Caco-2 (cell line): ENCODE results near the gene TOX3. TPM values are rescaled to one million over a fixed set of nuclear protein-coding genes. Genes with fewer than 3 reads are reported as not detected.

ENCODE experiments used
- Bru-seq: library from RNA; stranded (reverse); fragments of 400-500 nt; gene quantifications from one replicate; lab custom pipeline; 2021; lab: Mats Ljungman, UMichigan
- BruChase-seq, 2 experiments: library from RNA; stranded (reverse); fragments of 400-500 nt; gene quantifications; one replicate each; lab custom pipeline; 2021; lab: Mats Ljungman, UMichigan
- BruUV-seq: library from RNA; stranded (reverse); fragments of 400-500 nt; replicated peaks from 2 replicates; lab custom pipeline; 2021; lab: Mats Ljungman, UMichigan
- CTCF ChIA-PET: fragments of 300-600 bp; sonication (Branson Sonifier 250); formaldehyde crosslinking; loops from one replicate; lab custom pipeline; 2022; ENCODE audit warnings: antibody characterized with exemption; lab: Charles Lee
- POLR2A ChIA-PET: fragments of 300-600 bp; sonication (Branson Sonifier 250); formaldehyde crosslinking; loops from one replicate; lab custom pipeline; 2022; ENCODE audit warnings: antibody characterized with exemption; lab: Charles Lee
- DNase-seq, 2 experiments: peaks; one replicate each; pipeline versions ENCODE4 v3.0.0 to v3.0.0-alpha.2; 2020 to 2022
- H3K27me3 ChIP-seq: replicated peaks from 2 replicates; pipeline ENCODE4 v1.6.0; 2011; ENCODE audit warnings: low read length; ENCODE audit not compliant: control insufficient read depth, insufficient read depth
- H3K36me3 ChIP-seq: 2 replicates; pipeline ENCODE4 v1.5.1; 2011; ENCODE audit warnings: low read length; ENCODE audit not compliant: control insufficient read depth, insufficient read depth
- H3K4me1 ChIP-seq: fragments of 250-450 bp; sonication (Bioruptor Pico); 2 replicates; pipeline ENCODE4 v1.5.1; 2020; ENCODE audit warnings: mild to moderate bottlenecking
- H3K4me3 ChIP-seq: 2 replicates; pipeline ENCODE4 v1.5.1; 2011; ENCODE audit warnings: low read depth, mild to moderate bottlenecking, control low read depth, low read length
- H3K9me3 ChIP-seq: fragments of 250-450 bp; sonication (Bioruptor Pico); 2 replicates; pipeline ENCODE4 v1.5.1; 2020; ENCODE audit warnings: mild to moderate bottlenecking, moderate library complexity
- H3K27ac Mint-ChIP-seq: one replicate; pipeline ENCODE4 v1.8.0; 2022; ENCODE audit warnings: mixed read lengths; ENCODE audit not compliant: unreplicated experiment
- H3K27me3 Mint-ChIP-seq: one replicate; pipeline ENCODE4 v1.8.0; 2022; ENCODE audit warnings: mixed read lengths; ENCODE audit not compliant: insufficient read depth, unreplicated experiment
- H3K36me3 Mint-ChIP-seq: one replicate; pipeline ENCODE4 v1.8.0; 2022; ENCODE audit warnings: mild to moderate bottlenecking, mixed read lengths; ENCODE audit not compliant: insufficient read depth, unreplicated experiment
- H3K4me1 Mint-ChIP-seq: one replicate; pipeline ENCODE4 v1.8.0; 2022; ENCODE audit warnings: low read depth, mixed read lengths; ENCODE audit not compliant: unreplicated experiment
- H3K4me3 Mint-ChIP-seq: one replicate; pipeline ENCODE4 v1.8.0; 2022; ENCODE audit warnings: mild to moderate bottlenecking, moderate library complexity, mixed read lengths; ENCODE audit not compliant: unreplicated experiment
- H3K9me3 Mint-ChIP-seq: one replicate; pipeline ENCODE4 v1.8.0; 2022; ENCODE audit warnings: mixed read lengths; ENCODE audit not compliant: unreplicated experiment
- intact Hi-C: fragments of 100-400 bp; cut with micrococcal nuclease; formaldehyde crosslinking; loops from one replicate; pipeline ENCODE4 v1.10.0; 2022; ENCODE audit not compliant: unreplicated experiment
- long read RNA-seq: library from polyadenylated mRNA; stranded (forward); transcript quantifications from one replicate; pipeline ENCODE4 v2.0.0, GENCODE V29; 2022
- total RNA-seq: library from RNA; stranded (reverse); gene quantifications from 2 replicates; pipeline ENCODE4 v1.2.3, GENCODE V29; 2022
- TF ChIP-seq, protein P1 (sequence below), 2 experiments: fragments of 200-600 bp in 1 of 2; IDR thresholded peaks; 1 replicate in 1 of 2; 2 replicates in 1 of 2; pipeline versions ENCODE4 v1.5.1 to v1.8.0; 2011 to 2022; ENCODE audit warnings: antibody characterized with exemption in 1 of 2, control low read depth in 1 of 2, inconsistent platforms in 1 of 2, low read depth in 1 of 2, low read length in 1 of 2, mild to moderate bottlenecking in 1 of 2, moderate library complexity in 1 of 2; ENCODE audit not compliant: insufficient read depth in 1 of 2, severe bottlenecking in 1 of 2, unreplicated experiment in 1 of 2

TOX3 gene
- total RNA-seq = 3.6 and 6.0 TPM in 2 replicates
- Bru-seq, nascent RNA = percentile 61 among the genes with signal in this experiment
- BruChase-seq, experiment 1, labeled RNA remaining after a 2-hour chase = percentile 50 among the genes with signal in this experiment
- percentile 47 among the genes with signal in this experiment for BruChase-seq, experiment 2, labeled RNA remaining after a 6-hour chase
- long read RNA-seq, transcript TOX3-201 (7 exons, 3,233 nt) = major isoform, 5 of 8 reads
- long read RNA-seq, partial matches to known transcripts = 0 of 8 reads
- long read RNA-seq, other reads (novel, unspliced or antisense) = 3 of 8 reads

DNA sequence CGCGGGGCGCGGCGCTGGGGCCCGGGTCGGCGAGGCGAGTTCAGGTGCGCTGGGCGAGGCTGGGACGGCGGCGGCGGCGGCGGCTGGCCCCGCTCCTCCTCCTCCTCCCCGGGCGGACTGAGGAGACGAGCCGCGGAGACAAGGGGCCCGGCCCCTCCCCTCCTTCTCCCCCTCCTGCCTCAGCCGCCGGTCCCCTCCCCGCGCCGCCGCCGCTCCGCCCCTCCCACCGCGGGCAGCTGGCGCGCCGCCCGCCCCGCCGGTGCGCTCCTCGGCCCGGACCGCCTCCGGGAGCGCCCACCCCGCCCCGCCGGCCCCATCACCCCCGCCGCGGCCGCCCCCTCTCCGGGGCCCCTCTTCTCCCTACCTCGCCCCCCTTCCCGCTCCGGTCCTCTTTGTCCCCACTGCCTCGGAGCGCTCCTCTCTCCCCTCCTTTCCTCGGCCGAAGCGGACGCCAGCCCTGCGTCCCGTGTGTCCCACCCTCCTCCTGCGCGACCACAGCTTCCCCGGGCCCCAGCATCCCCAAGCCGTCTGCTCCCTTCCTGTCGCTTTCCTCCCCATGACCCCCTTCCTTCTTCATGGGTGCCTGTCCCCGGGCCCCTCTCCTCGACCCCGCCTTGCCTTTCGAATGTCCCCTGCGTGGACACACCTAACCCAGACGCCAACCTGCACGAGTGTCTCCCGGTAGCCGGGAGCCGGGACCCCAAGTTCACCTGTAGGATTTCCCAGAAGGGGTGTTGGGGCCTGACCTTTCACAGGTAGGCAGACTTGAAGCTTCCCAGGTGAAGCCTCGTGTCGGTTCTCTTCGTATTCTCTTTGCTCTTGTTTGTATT, at the start of gene TOX3:
TSS of gene TOX3 (minus strand) at position 140 of the 830 bp plus-strand sequence. CDS start 420 bp downstream, outside the sequence.
- no peak within 1 kb of the TSS for H3K27ac Mint-ChIP-seq

GRCh38 chr16:52592778-52593177, 45.8 kb upstream of the TOX3 start:
- H3K27me3 ChIP-seq = no peaks in the 10 kb centered on the region
- CTCF ChIA-PET = no interaction called here
- no peaks in the 10 kb centered on the region for H3K4me1 ChIP-seq
- Mint-ChIP-seq H3K27ac (no peak overlapping the region), H3K9me3 (no peaks in the 10 kb centered on the region), H3K4me1 (no peaks in the 10 kb centered on the region), H3K4me3 (no peak overlapping the region), H3K27me3 (no peaks in the 10 kb centered on the region), H3K36me3 (no peaks in the 10 kb centered on the region)
- no peak overlapping the region for H3K4me3 ChIP-seq
- intact Hi-C loops = no loop called here
- no peaks in the 10 kb centered on the region for H3K9me3 ChIP-seq
- TF ChIP-seq, protein P1, sequence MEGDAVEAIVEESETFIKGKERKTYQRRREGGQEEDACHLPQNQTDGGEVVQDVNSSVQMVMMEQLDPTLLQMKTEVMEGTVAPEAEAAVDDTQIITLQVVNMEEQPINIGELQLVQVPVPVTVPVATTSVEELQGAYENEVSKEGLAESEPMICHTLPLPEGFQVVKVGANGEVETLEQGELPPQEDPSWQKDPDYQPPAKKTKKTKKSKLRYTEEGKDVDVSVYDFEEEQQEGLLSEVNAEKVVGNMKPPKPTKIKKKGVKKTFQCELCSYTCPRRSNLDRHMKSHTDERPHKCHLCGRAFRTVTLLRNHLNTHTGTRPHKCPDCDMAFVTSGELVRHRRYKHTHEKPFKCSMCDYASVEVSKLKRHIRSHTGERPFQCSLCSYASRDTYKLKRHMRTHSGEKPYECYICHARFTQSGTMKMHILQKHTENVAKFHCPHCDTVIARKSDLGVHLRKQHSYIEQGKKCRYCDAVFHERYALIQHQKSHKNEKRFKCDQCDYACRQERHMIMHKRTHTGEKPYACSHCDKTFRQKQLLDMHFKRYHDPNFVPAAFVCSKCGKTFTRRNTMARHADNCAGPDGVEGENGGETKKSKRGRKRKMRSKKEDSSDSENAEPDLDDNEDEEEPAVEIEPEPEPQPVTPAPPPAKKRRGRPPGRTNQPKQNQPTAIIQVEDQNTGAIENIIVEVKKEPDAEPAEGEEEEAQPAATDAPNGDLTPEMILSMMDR (IDR thresholded peaks at IDR 0.05; ENCODE audit: insufficient read depth in 1 of 2, low read depth in 1 of 2, low read length in 1 of 2, severe bottlenecking in 1 of 2, unreplicated experiment in 1 of 2) = no peak
- no TSS peak for BruUV-seq
- DNase-seq = no peak
- no peaks in the 10 kb centered on the region for H3K36me3 ChIP-seq
- POLR2A ChIA-PET = no interaction called here

More for the DNA sequence above, at the start of gene TOX3:
- H3K36me3 Mint-ChIP-seq = no peaks in the 10 kb centered on the region
- peak; percentile 63 for DNase-seq
- no peaks in the 10 kb centered on the region for H3K9me3 Mint-ChIP-seq
- Histone ChIP-seq H3K4me3 (peak within 1 kb of the TSS; percentile 80), H3K9me3 (no peaks in the 10 kb centered on the region), H3K36me3 (no peaks in the 10 kb centered on the region), H3K4me1 (0 out of 2 replicates have a peak, but pooled peaks cover 3% of the 10 kb centered on the region), H3K27me3 (no peaks in the 10 kb centered on the region)
- intact Hi-C loops = loop anchor here (5.0 kb wide), 2 partner anchors 55 to 105 kb away; no protein-coding TSS in a partner anchor
- peaks cover 6% of the 10 kb centered on the region for H3K4me1 Mint-ChIP-seq
- TF ChIP-seq, protein P1 (IDR thresholded peaks at IDR 0.05; ENCODE audit: insufficient read depth in 1 of 2, low read depth in 1 of 2, low read length in 1 of 2, severe bottlenecking in 1 of 2, unreplicated experiment in 1 of 2) = no peak
- H3K4me3 Mint-ChIP-seq = peak within 1 kb of the TSS; percentile 80
- CTCF ChIA-PET = interaction anchor here (0.6 kb wide), 1 partner anchor 337 kb away, joined by 3 read pairs; no protein-coding TSS in a partner anchor
- BruUV-seq = no TSS peak
- peaks cover 3% of the 10 kb centered on the region for H3K27me3 Mint-ChIP-seq
- POLR2A ChIA-PET = no interaction called here

GRCh38 chr16:52591934-52592592, 45.1 kb upstream of the TOX3 start:
- Mint-ChIP-seq H3K4me3 (no peak overlapping the region), H3K36me3 (no peaks in the 10 kb centered on the region), H3K9me3 (no peaks in the 10 kb centered on the region), H3K27me3 (no peaks in the 10 kb centered on the region), H3K4me1 (no peaks in the 10 kb centered on the region), H3K27ac (no peak overlapping the region)
- no peak for DNase-seq
- H3K36me3 ChIP-seq = no peaks in the 10 kb centered on the region
- no peaks in the 10 kb centered on the region for H3K4me1 ChIP-seq
- TF ChIP-seq, protein P1 (IDR thresholded peaks at IDR 0.05; ENCODE audit: insufficient read depth in 1 of 2, low read depth in 1 of 2, low read length in 1 of 2, severe bottlenecking in 1 of 2, unreplicated experiment in 1 of 2) = no peak
- no TSS peak for BruUV-seq
- CTCF ChIA-PET = no interaction called here
- no peaks in the 10 kb centered on the region for H3K27me3 ChIP-seq
- no peak overlapping the region for H3K4me3 ChIP-seq
- intact Hi-C loops = no loop called here
- no peaks in the 10 kb centered on the region for H3K9me3 ChIP-seq
- POLR2A ChIA-PET = no interaction called here
